ENCODE measurements around the gene ATP11C.

DNA sequence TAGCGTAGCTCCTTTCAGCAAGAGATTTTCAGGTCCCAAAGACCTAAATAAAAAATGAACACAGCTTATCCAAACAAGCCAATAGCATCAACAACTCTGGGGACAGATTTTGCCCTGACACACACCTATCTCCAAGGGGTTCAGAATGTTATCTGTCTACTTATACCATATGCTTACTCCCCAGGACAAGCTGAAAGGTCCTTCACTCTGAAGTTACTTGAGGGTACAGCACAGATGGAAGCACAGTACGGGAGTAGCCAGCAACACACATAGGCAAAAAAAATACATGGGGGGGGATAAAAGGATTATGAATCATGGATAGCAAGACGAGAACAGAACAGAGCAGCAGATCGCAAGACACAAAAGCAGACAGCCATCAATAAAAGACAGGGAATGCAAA lies 134.2 kb downstream of the ATP11C start:
- TF ChIP-seq POLR2AphosphoS5 (IDR thresholded peaks at IDR 0.05; ENCODE audit: borderline replicate concordance, low read depth, low read length): no peak
- no peak for TF ChIP-seq EZH2 (IDR thresholded peaks at IDR 0.05)

All from SK-N-MC (cell line).